Astrocyte of the spinal cord (primary cell): Measurements from ENCODE around the gene EPX.

Experiments
- DNase-seq: peaks from one replicate; pipeline ENCODE4 v3.0.0; 2011; ENCODE audit warnings: low read depth, low spot score
- H3K4me3 ChIP-seq: 2 replicates; pipeline ENCODE4 v1.5.1; 2011; ENCODE audit warnings: low read depth, mild to moderate bottlenecking, low read length, moderate library complexity
- in situ Hi-C: cut with HindIII; loops from 2 replicates; pipeline ENCODE4 v1.10.0; 2017; ENCODE audit warnings: low sequenced_read_pairs
- TF ChIP-seq, protein P1 (sequence below): IDR thresholded peaks from 2 replicates; pipeline ENCODE4 v1.5.1; 2012; ENCODE audit warnings: low read depth, mild to moderate bottlenecking, low read length, inconsistent platforms

Gene EPX

DNA sequence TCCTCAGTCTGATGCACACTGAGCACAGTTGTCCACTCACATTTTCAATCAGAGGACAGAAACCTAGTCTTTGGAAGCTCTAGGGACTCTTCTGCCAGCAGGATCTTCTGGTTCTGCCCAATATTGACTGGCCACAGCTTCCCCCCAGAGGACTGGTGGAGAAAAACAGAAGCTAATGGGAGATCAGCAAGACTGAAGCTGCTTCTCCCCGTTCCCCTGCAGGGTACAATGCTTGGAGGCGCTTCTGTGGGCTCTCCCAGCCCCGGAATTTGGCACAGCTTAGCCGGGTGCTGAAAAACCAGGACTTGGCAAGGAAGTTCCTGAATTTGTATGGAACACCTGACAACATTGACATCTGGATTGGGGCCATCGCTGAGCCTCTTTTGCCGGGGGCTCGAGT lies 10.3 kb downstream of the EPX start:
- in situ Hi-C loops: no loop called here
- DNase-seq: no peak
- TF ChIP-seq, protein P1, sequence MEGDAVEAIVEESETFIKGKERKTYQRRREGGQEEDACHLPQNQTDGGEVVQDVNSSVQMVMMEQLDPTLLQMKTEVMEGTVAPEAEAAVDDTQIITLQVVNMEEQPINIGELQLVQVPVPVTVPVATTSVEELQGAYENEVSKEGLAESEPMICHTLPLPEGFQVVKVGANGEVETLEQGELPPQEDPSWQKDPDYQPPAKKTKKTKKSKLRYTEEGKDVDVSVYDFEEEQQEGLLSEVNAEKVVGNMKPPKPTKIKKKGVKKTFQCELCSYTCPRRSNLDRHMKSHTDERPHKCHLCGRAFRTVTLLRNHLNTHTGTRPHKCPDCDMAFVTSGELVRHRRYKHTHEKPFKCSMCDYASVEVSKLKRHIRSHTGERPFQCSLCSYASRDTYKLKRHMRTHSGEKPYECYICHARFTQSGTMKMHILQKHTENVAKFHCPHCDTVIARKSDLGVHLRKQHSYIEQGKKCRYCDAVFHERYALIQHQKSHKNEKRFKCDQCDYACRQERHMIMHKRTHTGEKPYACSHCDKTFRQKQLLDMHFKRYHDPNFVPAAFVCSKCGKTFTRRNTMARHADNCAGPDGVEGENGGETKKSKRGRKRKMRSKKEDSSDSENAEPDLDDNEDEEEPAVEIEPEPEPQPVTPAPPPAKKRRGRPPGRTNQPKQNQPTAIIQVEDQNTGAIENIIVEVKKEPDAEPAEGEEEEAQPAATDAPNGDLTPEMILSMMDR: no peak
- H3K4me3 ChIP-seq: no peak overlapping the region

DNA sequence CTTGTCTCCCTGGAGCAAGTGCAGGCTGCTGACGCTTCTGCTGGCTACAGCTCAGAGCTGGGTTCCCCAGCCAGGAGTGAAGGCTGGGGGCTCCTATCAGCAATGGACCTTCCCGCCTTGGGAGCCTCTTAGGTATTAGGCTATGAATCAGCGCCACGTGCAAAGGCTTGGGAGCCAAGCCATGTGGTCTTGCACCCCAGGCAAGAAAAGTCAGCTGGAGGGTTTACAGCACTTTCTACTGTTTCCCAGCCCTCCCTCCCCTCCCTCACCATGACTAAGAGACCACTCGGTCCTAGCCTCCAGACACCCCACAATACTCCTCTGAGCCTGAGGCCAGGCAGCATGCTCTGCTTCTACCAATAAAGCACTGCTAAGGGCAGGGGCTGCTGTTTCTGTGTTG lies 12.3 kb downstream of the EPX start:
- in situ Hi-C loops: no loop called here
- TF ChIP-seq, protein P1: no peak
- no peak overlapping the region for H3K4me3 ChIP-seq
- DNase-seq: no peak

GRCh38 chr17:58205936-58206335 lies 13.4 kb downstream of the EPX start:
- in situ Hi-C loops: no loop called here
- no peak for DNase-seq
- TF ChIP-seq, protein P1: no peak
- no peak overlapping the region for H3K4me3 ChIP-seq

- TF ChIP-seq, protein P1: no peak
- DNase-seq: no peak
- in situ Hi-C loops: no loop called here
These were observed 14.9 kb downstream of the EPX start for GRCh38 chr17:58207451-58207850.

GRCh38 chr17:58208344-58208743 lies 15.8 kb downstream of the EPX start:
- no peak for DNase-seq
- in situ Hi-C loops: no loop called here
- TF ChIP-seq, protein P1: no peak
- no peak overlapping the region for H3K4me3 ChIP-seq

More at GRCh38 chr17:58207451-58207850, 14.9 kb downstream of the EPX start:
- no peak overlapping the region for H3K4me3 ChIP-seq

- in situ Hi-C loops: no loop called here
- TF ChIP-seq, protein P1: no peak
- no peak for DNase-seq
- H3K4me3 ChIP-seq: no peak overlapping the region
These were observed 18.4 kb downstream of the EPX start for GRCh38 chr17:58210922-58211321.

DNA sequence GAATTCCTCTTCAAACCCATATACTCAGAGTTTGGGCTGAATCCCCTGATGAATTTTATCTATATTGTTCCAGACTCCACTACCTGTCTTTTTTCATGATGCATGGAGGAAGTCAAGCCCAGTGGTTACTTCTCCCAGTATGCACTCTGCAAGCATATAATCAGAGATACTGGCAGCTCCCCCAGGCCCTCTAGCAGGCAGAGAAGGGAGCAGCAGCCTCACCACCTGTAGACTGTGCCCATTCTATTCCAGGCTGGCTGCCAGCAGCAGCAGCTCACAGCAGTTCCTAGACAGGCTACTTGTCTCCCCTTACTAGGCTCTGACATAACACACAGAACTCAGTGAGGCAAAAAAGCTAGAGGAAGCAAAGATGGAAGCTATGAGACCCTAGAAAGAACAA lies 23.2 kb downstream of the EPX start:
- DNase-seq: no peak
- TF ChIP-seq, protein P1: no peak
- no peak overlapping the region for H3K4me3 ChIP-seq
- in situ Hi-C loops: no loop called here
